HCT116 (cell line): ENCODE data around the gene USP28.
A peak's percentile ranks its signal among the peaks of the same experiment; 100 is the strongest.

Experiments used
- CEBPB ChIP-seq: IDR thresholded peaks from 2 replicates; pipeline ENCODE4 v1.6.1; 2012; ENCODE audit warnings: low read depth
- CTCF ChIP-seq, 3 experiments: fragments of 200-600 bp in 1 of 3; sonication (generic) in 1 of 3; IDR thresholded peaks in 2 of 3; conservative IDR thresholded peaks in 1 of 3; 2 replicates each; pipeline ENCODE4 v1.5.1; 2012 to 2017; ENCODE audit warnings: low read depth in 2 of 3, low read length in 2 of 3, antibody characterized with exemption in 1 of 3, borderline replicate concordance in 1 of 3, control low read depth in 1 of 3, mild to moderate bottlenecking in 1 of 3, mixed read lengths in 1 of 3, mixed run types in 1 of 3, moderate library complexity in 1 of 3; ENCODE audit not compliant: insufficient read depth in 1 of 3
- EZH2 ChIP-seq: fragments of 200-600 bp; sonication (generic); IDR thresholded peaks from 2 replicates; pipeline ENCODE4 v1.6.1; 2017; ENCODE audit warnings: antibody characterized with exemption, mixed run types
- FOSL1 ChIP-seq: IDR thresholded peaks from 2 replicates; pipeline ENCODE4 v1.6.1; 2012; ENCODE audit warnings: low read depth
- MAX ChIP-seq: IDR thresholded peaks from 2 replicates; pipeline ENCODE4 v1.6.1; 2012
- POLR2A ChIP-seq: IDR thresholded peaks from 2 replicates; pipeline ENCODE4 v1.7.0; 2011; ENCODE audit warnings: borderline replicate concordance; ENCODE audit not compliant: insufficient read depth, insufficient read length; ENCODE audit errors: extremely low read depth
- POLR2AphosphoS5 ChIP-seq: IDR thresholded peaks from 2 replicates; pipeline ENCODE4 v1.6.1; 2011; ENCODE audit warnings: mild to moderate bottlenecking, low read depth, low read length, moderate library complexity
- RAD21 ChIP-seq: IDR thresholded peaks from 2 replicates; pipeline ENCODE4 v1.6.1; 2012; ENCODE audit warnings: low read depth, mild to moderate bottlenecking
- REST ChIP-seq: IDR thresholded peaks from 2 replicates; pipeline ENCODE4 v1.6.1; 2012; ENCODE audit warnings: low read depth
- SIN3A ChIP-seq: IDR thresholded peaks from 2 replicates; pipeline ENCODE4 v1.6.1; 2012; ENCODE audit warnings: low read depth
- SP1 ChIP-seq: IDR thresholded peaks from 2 replicates; pipeline ENCODE4 v1.6.1; 2012; ENCODE audit warnings: low read depth
- YY1 ChIP-seq: IDR thresholded peaks from 2 replicates; pipeline ENCODE4 v1.6.1; 2011; ENCODE audit warnings: low read length, low read depth, moderate library complexity, mild to moderate bottlenecking; ENCODE audit not compliant: insufficient replicate concordance; ENCODE audit errors: extremely low read depth
- ZNF274 ChIP-seq: fragments of 200-500 bp; sonication (Bioruptor generic); IDR thresholded peaks from 2 replicates; pipeline ENCODE4 v1.6.1; 2014; ENCODE audit warnings: mild to moderate bottlenecking, low read depth, low read length, inconsistent platforms

DNA sequence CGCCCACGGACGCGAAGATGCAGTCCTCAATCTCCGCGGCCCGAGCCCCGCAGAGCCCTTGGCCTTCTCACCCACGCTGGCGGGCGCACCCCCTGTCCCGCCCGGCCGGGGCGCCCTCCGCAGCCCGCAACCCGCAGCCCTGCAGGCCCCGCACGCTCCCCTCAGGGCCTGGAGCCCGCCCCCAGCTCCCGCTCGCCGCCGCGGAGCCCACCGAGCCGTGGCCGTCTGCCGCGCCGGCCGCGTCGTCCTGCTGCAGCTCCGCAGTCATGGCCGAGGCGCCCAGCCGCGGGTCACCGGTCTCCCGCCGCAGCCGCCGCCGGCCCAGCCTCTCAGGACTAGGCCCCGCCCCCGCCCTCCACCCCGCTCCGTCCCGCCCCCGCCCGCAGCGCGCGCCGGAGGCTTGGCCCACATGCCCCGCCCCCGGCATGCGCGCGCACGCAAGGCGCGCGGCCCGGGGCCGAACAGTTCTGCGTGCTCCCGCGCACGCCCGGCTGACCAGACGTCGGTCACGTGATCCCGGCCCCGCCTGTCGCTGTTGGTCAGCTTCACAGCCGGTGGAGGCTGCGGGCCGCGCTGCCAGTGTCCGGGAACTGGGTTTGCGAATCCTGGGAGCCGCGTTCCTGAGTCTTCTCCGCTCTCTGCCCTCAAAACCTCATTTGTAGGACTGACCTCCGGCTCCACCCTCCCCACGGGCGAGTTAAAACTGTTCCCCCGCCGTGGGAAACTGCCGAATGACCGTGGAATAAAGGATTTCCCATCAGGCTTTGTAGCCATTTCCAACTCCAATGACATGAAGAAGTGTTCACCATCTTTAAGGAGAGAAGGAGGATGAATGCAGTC, at the start of gene USP28:
- TF ChIP-seq POLR2A: peak; percentile 87
- no peak for TF ChIP-seq ZNF274
- TF ChIP-seq RAD21: no peak
- 0 out of 6 replicates have a peak, but pooled peaks of 1 of the 3 experiments have one; percentile 7 for TF ChIP-seq CTCF (IDR thresholded peaks at IDR 0.05 in 2 of 3, conservative IDR thresholded peaks at IDR 0.05 in 1 of 3; ENCODE audit: borderline replicate concordance in 1 of 3, insufficient read depth in 1 of 3, low read depth in 2 of 3, low read length in 2 of 3)
- peak; percentile 88 for TF ChIP-seq SIN3A
- no peak for TF ChIP-seq EZH2
- TF ChIP-seq FOSL1: no peak
- TF ChIP-seq YY1: peak; percentile 7
- peak; percentile 97 for TF ChIP-seq POLR2AphosphoS5
- TF ChIP-seq REST: no peak
- TF ChIP-seq MAX: peak; percentile 84
- TF ChIP-seq CEBPB: no peak
- TF ChIP-seq SP1: peak; percentile 44; the same call in 1 of the 2 replicates
